ENCODE results near the gene ATG9A.

ATG9A gene

GRCh38 chr2:219178377-219179175 lies 50.9 kb downstream of the ATG9A start:
- DNase-seq (ENCODE audit: low read depth in 2 of 2) = peak in 1 of 2 donors; percentile 20

GRCh38 chr2:219177552-219178376 lies 51.7 kb downstream of the ATG9A start, which contains the start of gene RETREG2:
TSS of gene RETREG2 (plus strand) at chr2:219178275. CDS start at chr2:219178353, 78 bp downstream.
- DNase-seq (ENCODE audit: low read depth in 2 of 2) = peak; percentile 59 to 68

DNA sequence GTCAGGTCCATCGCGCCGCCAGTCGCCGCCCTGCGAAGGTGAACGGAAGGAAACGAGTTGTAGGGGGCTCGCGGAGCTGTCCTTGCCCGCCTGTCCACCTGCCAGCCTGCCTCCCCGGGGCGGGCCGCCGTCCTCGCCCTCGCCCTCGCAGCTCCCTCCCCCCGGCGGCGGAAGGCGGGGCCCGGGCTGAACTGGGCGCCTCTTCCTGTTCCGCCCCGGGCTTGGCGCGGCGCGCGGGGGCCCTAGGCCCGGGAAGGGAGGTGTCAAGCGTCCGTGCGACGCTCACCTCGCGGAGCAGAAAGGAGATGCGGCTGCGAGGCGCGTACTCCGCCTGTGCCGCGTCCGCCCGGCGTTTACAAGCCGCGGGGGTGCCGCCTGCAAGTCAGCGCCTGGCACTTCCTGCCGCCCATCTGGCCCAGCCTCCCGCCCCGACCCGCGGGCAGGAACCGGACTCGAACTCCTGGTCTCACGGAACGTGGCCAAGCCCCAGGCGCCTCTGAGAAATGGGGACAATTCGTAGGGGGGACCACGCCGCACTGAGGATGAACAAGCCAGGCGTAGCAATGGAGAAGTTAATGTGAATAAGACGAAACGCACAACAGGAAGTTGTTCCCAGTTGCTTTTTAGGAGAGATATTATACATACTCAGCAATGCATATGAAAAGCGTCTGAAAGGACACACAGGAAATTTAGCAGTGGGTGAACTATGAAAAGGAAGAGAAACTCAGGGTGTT lies 52.5 kb downstream of the ATG9A start, which contains the start of gene CNPPD1:
Gene CNPPD1 (minus strand): TSS at position 108 of the 734 bp plus-strand sequence. CDS start 97 bp downstream, at position 11.
- peak; percentile 61 to 78 for DNase-seq (ENCODE audit: low read depth in 2 of 2)

- DNase-seq (ENCODE audit: low read depth in 2 of 2) = no peak
Measured at GRCh38 chr2:219175928-219176817, 53.3 kb downstream of the ATG9A start.

GRCh38 chr2:219175486-219175885 lies 54.0 kb downstream of the ATG9A start:
- no peak for DNase-seq (ENCODE audit: low read depth in 2 of 2)

GRCh38 chr2:219174801-219175200 lies 54.6 kb downstream of the ATG9A start:
- no peak for DNase-seq (ENCODE audit: low read depth in 2 of 2)

DNA sequence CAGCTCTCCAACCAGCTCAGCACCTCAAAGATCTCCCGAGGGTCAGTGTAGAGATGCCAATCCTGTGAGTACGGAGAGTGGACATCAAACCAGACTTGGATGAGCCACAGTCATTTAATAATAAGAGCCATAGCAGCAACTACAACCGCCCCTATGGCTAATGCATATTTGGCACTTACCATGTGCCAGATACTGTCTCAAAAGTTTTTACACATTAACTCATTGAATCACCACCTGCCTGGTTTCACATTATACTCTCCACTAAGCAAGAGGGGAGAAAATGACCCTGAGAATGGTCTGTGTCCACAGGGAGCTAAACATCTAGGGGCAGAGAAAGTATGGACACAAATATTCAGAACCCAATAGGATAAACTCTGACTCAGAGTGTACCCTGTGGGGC lies 55.3 kb downstream of the ATG9A start:
- no peak for DNase-seq (ENCODE audit: low read depth in 2 of 2)

DNA sequence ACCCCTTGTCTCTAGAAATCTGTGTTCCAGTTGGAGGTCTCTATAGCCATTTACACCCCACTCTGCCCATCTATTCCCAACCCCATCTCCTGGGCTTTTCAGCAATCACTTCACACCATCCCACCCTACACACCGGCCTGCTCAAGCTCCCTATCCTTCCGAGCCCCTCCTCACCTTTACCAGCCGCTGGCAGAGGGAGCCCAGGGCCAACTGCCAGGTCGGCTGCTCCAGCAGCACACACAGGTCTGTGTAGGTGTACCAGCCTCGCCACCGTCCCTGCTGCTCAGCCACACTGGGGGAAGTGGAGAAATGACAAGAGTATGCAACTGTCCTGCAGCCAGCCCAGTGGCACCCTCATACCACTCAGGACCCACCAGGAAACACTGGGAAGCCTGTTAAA lies 56.3 kb downstream of the ATG9A start:
- no peak for DNase-seq (ENCODE audit: low read depth in 2 of 2)

DNA sequence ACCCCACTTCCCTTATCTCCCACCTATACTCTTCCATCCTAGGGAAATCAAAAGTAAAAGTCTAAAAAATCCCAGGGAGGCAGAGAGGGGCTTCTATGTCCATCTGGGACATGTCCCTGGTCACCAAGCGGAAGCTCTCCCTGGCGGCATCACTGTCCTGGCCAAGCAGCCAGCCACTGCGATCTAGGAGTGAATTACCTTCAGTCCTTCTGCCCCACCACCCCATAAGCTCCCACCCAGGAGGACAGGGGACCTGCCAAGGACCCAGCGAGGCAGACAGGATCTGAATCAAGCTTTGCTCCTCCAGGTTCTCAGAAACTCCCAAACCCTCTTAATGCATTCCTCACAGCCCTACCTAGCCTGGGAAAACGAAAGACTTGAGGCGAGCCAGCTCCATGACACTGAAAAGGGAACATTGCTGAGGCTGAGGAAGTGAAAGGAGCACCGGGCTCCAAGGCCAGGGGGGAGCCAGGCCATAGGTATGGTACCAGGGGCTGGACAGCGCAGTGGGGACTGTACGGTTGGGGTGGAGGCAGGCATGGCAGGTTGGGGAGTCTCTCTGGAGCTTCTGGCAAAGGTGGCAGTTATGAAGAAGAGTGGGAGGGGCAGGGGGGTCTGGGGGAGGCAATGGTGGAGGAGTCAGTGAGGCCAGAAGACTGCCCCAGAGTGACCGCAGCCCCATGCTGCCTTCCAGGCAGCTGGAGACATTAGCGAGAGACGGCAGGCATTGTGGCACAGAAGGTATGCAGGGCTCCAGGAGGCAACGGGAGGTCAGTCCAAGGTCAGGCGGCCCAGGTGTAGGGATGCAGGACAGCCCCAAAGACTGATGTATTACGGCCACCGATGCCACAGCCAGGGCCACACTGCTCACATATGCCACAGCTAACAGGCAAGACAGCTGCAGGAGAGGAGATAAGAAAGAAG lies 56.9 kb downstream of the ATG9A start:
- no peak for DNase-seq (ENCODE audit: low read depth in 2 of 2)

DNA sequence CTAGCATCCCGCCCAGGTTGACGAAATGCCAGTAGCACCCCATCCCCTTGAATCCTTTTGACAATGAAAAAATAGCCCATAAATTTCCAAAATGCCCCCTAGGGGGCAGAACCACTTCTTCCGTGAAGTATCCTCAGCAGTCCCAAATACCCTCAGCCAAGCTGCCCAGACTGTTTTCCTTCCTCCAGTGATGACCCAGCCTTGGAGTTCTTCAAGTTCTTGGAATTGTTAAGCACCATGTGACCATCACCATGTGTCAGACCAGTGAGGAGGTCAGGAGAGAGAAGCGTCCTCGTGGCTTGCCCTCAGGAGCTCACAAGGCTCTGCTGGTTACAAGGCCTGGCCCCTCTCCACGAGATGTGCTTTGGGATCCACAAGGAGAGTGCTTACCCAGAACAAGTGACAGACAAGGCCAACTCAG lies 58.2 kb downstream of the ATG9A start:
- DNase-seq (ENCODE audit: low read depth in 2 of 2) = no peak

- no peak for DNase-seq (ENCODE audit: low read depth in 2 of 2)
Measured at GRCh38 chr2:219169930-219170654, 59.3 kb downstream of the ATG9A start, which contains the start of gene SLC23A3. TSS of gene SLC23A3 (minus strand) at chr2:219170029. CDS start at chr2:219169984, 45 bp downstream.
